IMR-90 (cell line): Measurements from ENCODE around the gene MTRF1L. TPM values are rescaled to one million over a fixed set of nuclear protein-coding genes. Genes with fewer than 3 reads are reported as not detected.

ENCODE experiments used
- ATAC-seq: fragments of 200-7000 bp; cut with Tn5 transposase; 2 replicates; pipeline ENCODE4 v1.9.1; 2020; ENCODE audit warnings: low read depth, mild to moderate bottlenecking, moderate library complexity
- BruUV-seq: library from RNA; stranded (reverse); fragments of 400-500 nt; replicated peaks from 2 replicates; lab custom pipeline; 2021; lab: Mats Ljungman, UMichigan
- CTCF ChIA-PET: fragments of 300-600 bp; formaldehyde crosslinking; extraction: SDS; loops from one replicate; lab custom pipeline; 2021; ENCODE audit warnings: antibody characterized with exemption; lab: Yijun Ruan, JAX
- POLR2A ChIA-PET: fragments of 300-600 bp; sonication (Branson Sonifier 250); formaldehyde crosslinking; loops from one replicate; lab custom pipeline; 2022; ENCODE audit warnings: antibody characterized with exemption; ENCODE audit not compliant: unreplicated experiment; lab: Charles Lee
- DNase-seq: peaks from one replicate; pipeline ENCODE4 v3.0.0; 2013
- H2AFZ ChIP-seq: replicated peaks from 2 replicates; pipeline ENCODE3; 2013; ENCODE audit warnings: low read length, mild to moderate bottlenecking; ENCODE audit not compliant: poor library complexity
- H2AK5ac ChIP-seq: 2 replicates; pipeline ENCODE4 v1.6.1; 2013; ENCODE audit warnings: low read depth, low read length, inconsistent platforms
- H2AK9ac ChIP-seq: replicated peaks from 2 replicates; pipeline ENCODE3; 2013; ENCODE audit warnings: mild to moderate bottlenecking, low read depth, low read length, moderate library complexity; ENCODE audit not compliant: poor library complexity
- H2BK120ac ChIP-seq: 2 replicates; pipeline ENCODE4 v1.6.1; 2013; ENCODE audit warnings: low read depth, low read length, inconsistent platforms
- H2BK15ac ChIP-seq: 3 replicates; pipeline ENCODE4 v1.6.1; 2013; ENCODE audit warnings: low read depth, low read length, inconsistent platforms
- H2BK20ac ChIP-seq: 2 replicates; pipeline ENCODE4 v1.6.1; 2013; ENCODE audit warnings: low read depth, mild to moderate bottlenecking, inconsistent platforms, low read length, moderate library complexity
- H2BK5ac ChIP-seq: 2 replicates; pipeline ENCODE4 v1.6.1; 2013; ENCODE audit warnings: mild to moderate bottlenecking, low read depth, low read length, inconsistent platforms; ENCODE audit not compliant: poor library complexity, severe bottlenecking
- H3K14ac ChIP-seq: replicated peaks from 2 replicates; pipeline ENCODE4 v1.6.1; 2013; ENCODE audit warnings: low read depth, low read length, inconsistent platforms
- H3K18ac ChIP-seq: 2 replicates; pipeline ENCODE4 v1.6.1; 2013; ENCODE audit warnings: low read depth, low read length, control low read depth
- H3K23ac ChIP-seq: 2 replicates; pipeline ENCODE4 v1.6.1; 2013; ENCODE audit warnings: low read depth, low read length, inconsistent platforms
- H3K27ac ChIP-seq: 2 replicates; pipeline ENCODE4 v1.5.1; 2013; ENCODE audit warnings: mild to moderate bottlenecking, control low read depth, low read length; ENCODE audit not compliant: insufficient read depth
- H3K27me3 ChIP-seq: 2 replicates; pipeline ENCODE4 v1.6.1; 2013; ENCODE audit warnings: low read length; ENCODE audit not compliant: control insufficient read depth, insufficient read depth
- H3K36me3 ChIP-seq: 2 replicates; pipeline ENCODE4 v1.6.1; 2013; ENCODE audit warnings: low read length, mixed read lengths; ENCODE audit not compliant: control insufficient read depth, insufficient read depth
- H3K4ac ChIP-seq: 2 replicates; pipeline ENCODE4 v1.6.1; 2013; ENCODE audit warnings: low read depth, low read length, inconsistent platforms
- H3K4me1 ChIP-seq: 2 replicates; pipeline ENCODE4 v1.6.1; 2013; ENCODE audit warnings: low read length, mixed read lengths; ENCODE audit not compliant: control insufficient read depth, insufficient read depth
- H3K4me2 ChIP-seq: 2 replicates; pipeline ENCODE4 v1.6.1; 2013; ENCODE audit warnings: low read depth, mild to moderate bottlenecking, control low read depth, low read length, moderate library complexity
- H3K4me3 ChIP-seq: 2 replicates; pipeline ENCODE4 v1.5.1; 2013; ENCODE audit warnings: low read depth, mild to moderate bottlenecking, control low read depth, low read length, moderate library complexity; ENCODE audit not compliant: insufficient read depth
- H3K56ac ChIP-seq: 2 replicates; pipeline ENCODE4 v1.6.1; 2013; ENCODE audit warnings: low read length, inconsistent platforms; ENCODE audit not compliant: insufficient read depth; ENCODE audit errors: extremely low read depth
- H3K79me1 ChIP-seq, 2 experiments: 2 replicates each; pipeline ENCODE4 v1.6.1; 2013; ENCODE audit warnings: low read length in 2 of 2, inconsistent platforms in 1 of 2, low read depth in 1 of 2
- H3K9ac ChIP-seq: 2 replicates; pipeline ENCODE4 v1.6.1; 2013; ENCODE audit warnings: low read depth, low read length, control low read depth
- H3K9me1 ChIP-seq: 2 replicates; pipeline ENCODE4 v1.6.1; 2013; ENCODE audit warnings: low read length, inconsistent platforms; ENCODE audit not compliant: insufficient read depth
- H3K9me3 ChIP-seq: 2 replicates; pipeline ENCODE4 v1.6.1; 2013; ENCODE audit warnings: low read length; ENCODE audit not compliant: control insufficient read depth, insufficient read depth
- H4K20me1 ChIP-seq: 2 replicates; pipeline ENCODE4 v1.6.1; 2013; ENCODE audit warnings: low read length, inconsistent platforms; ENCODE audit not compliant: insufficient read depth
- H4K5ac ChIP-seq: 2 replicates; pipeline ENCODE4 v1.6.1; 2013; ENCODE audit warnings: mild to moderate bottlenecking, low read depth, low read length, control low read depth
- H4K8ac ChIP-seq, 2 experiments: 2 replicates each; pipeline ENCODE4 v1.6.1; 2013; ENCODE audit warnings: low read depth in 2 of 2, low read length in 2 of 2, control low read depth in 1 of 2, inconsistent platforms in 1 of 2
- H4K91ac ChIP-seq: 2 replicates; pipeline ENCODE4 v1.6.1; 2013; ENCODE audit warnings: low read depth, low read length, inconsistent platforms; ENCODE audit not compliant: insufficient read depth
- CEBPB ChIP-seq: IDR thresholded peaks from 2 replicates; pipeline ENCODE4 v1.6.1; 2012; ENCODE audit warnings: low read depth, low read length, improper control_type of control experiment
- ELK1 ChIP-seq: fragments of 150-350 bp; IDR thresholded peaks from 2 replicates; pipeline ENCODE4 v1.6.1; 2016; ENCODE audit warnings: low read depth, mild to moderate bottlenecking, low read length, moderate library complexity, borderline replicate concordance
- FOS ChIP-seq: fragments of 150-350 bp; IDR thresholded peaks from 2 replicates; pipeline ENCODE4 v1.6.1; 2016; ENCODE audit warnings: low read depth, low read length
- MAZ ChIP-seq: IDR thresholded peaks from 2 replicates; pipeline ENCODE4 v1.6.1; 2012; ENCODE audit warnings: low read depth, mild to moderate bottlenecking, low read length, improper control_type of control experiment, moderate library complexity, borderline replicate concordance
- NFE2L2 ChIP-seq: fragments of 150-350 bp; IDR thresholded peaks from 2 replicates; pipeline ENCODE4 v1.6.1; 2016; ENCODE audit warnings: low read depth, mild to moderate bottlenecking, low read length
- POLR2A ChIP-seq: IDR thresholded peaks from 2 replicates; pipeline ENCODE4 v1.6.1; 2012; ENCODE audit warnings: mild to moderate bottlenecking, low read depth, low read length
- RFX5 ChIP-seq: IDR thresholded peaks from 2 replicates; pipeline ENCODE4 v1.8.0; 2012; ENCODE audit warnings: low read depth, mild to moderate bottlenecking, low read length, moderate library complexity
- whole genome bisulfite sequencing, 2 experiments: methylation state at CpG; one replicate each; pipeline versions ENCODE4 v1.1.5 to v1.1.7; 2013; ENCODE audit warnings: missing lambda C conversion rate in 2 of 2; ENCODE audit not compliant: insufficient read length in 1 of 2; ENCODE audit errors: extremely low coverage in 2 of 2; 5-methylcytosine and 5-hydroxymethylcytosine counted together
- dilution Hi-C: fragments of 300-500 bp; cut with HindIII; formaldehyde crosslinking; loops from one replicate; pipeline ENCODE4 v1.14.3; 2018; ENCODE audit warnings: low sequenced_read_pairs; ENCODE audit not compliant: unreplicated experiment
- in situ Hi-C: fragments of 300-500 bp; cut with MboI; formaldehyde crosslinking; loops from 3 replicates; pipeline ENCODE4 v1.14.3; 2019; ENCODE audit warnings: low sequenced_read_pairs, inconsistent platforms, mixed read lengths
- intact Hi-C: fragments of 100-400 bp; cut with micrococcal nuclease; formaldehyde crosslinking; loops from 2 replicates; pipeline ENCODE4 v1.10.0; 2022
- polyA plus RNA-seq, 3 experiments: library from polyadenylated mRNA; depleted of rRNA; stranded (reverse); fragments of >200 nt; gene quantifications; 2 replicates each; pipeline ENCODE4 v1.2.3, GENCODE V29; 2012; ENCODE audit warnings: low replicate concordance in 1 of 3
- total RNA-seq: library from RNA; depleted of rRNA; stranded (reverse); fragments of >200 nt; gene quantifications from 2 replicates; pipeline ENCODE4 v1.2.3, GENCODE V29; 2012
- TF ChIP-seq, protein P1 (sequence below): fragments of 150-350 bp; IDR thresholded peaks from 2 replicates; pipeline ENCODE4 v1.6.1; 2017; ENCODE audit warnings: mild to moderate bottlenecking, antibody characterized with exemption, low read length, low read depth

MTRF1L gene
- total and polyA plus RNA-seq, 2 of the 4 experiments (the other 2 are of a cell fraction), result 6.9 to 11.1 TPM

GRCh38 chr6:153032255-153032882 is 29.9 kb upstream of the MTRF1L start (continued):
- TF ChIP-seq ELK1, result no peak

GRCh38 chr6:153031335-153031955 is 28.9 kb upstream of the MTRF1L start:
- H3K9ac ChIP-seq, result no peak overlapping the region
- peaks cover 1% of the 10 kb centered on the region; the same call in 1 of the 2 replicates for H3K36me3 ChIP-seq
- TF ChIP-seq CEBPB, result peak; percentile 83
- no peak for TF ChIP-seq NFE2L2
- no peak for TF ChIP-seq FOS
- no peak for TF ChIP-seq MAZ
- TF ChIP-seq RFX5, result no peak
- TF ChIP-seq POLR2A, result no peak
- TF ChIP-seq, protein P1, sequence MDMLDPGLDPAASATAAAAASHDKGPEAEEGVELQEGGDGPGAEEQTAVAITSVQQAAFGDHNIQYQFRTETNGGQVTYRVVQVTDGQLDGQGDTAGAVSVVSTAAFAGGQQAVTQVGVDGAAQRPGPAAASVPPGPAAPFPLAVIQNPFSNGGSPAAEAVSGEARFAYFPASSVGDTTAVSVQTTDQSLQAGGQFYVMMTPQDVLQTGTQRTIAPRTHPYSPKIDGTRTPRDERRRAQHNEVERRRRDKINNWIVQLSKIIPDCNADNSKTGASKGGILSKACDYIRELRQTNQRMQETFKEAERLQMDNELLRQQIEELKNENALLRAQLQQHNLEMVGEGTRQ, result no peak
- peak overlapping the region; percentile 41; the same call in 1 of the 2 replicates for H2BK120ac ChIP-seq
- H3K4me2 ChIP-seq, result peak overlapping the region; percentile 77
- no peaks in the 10 kb centered on the region for H3K9me1 ChIP-seq
- intact Hi-C loops (loop anchor here (5.0 to 10.0 kb wide), 2 partner anchors 201 to 1123 kb away; no protein-coding TSS in a partner anchor), in situ Hi-C loops (loop anchor here (25.0 kb wide), 2 partner anchors 481 to 1131 kb away; no protein-coding TSS in a partner anchor), dilution Hi-C loops (no loop called here)
- H4K8ac ChIP-seq, result no peak overlapping the region
- BruUV-seq, result no TSS peak
- H2BK5ac ChIP-seq, result peak overlapping the region; percentile 64
- H4K20me1 ChIP-seq, result no peaks in the 10 kb centered on the region
- no peak overlapping the region for H4K91ac ChIP-seq
- H3K27ac ChIP-seq, result peak overlapping the region; percentile 81; the same call in 1 of the 2 replicates
- peak overlapping the region; percentile 64; the same call in 1 of the 2 replicates for H3K18ac ChIP-seq
- 0 out of 2 replicates have a peak overlapping the region, but pooled peaks have one; percentile 44 for H3K23ac ChIP-seq
- peaks cover 9% of the 10 kb centered on the region for H3K4me1 ChIP-seq
- 0 out of 2 replicates have a peak overlapping the region, but pooled peaks have one; percentile 23 for H3K4ac ChIP-seq
- H4K5ac ChIP-seq, result peak overlapping the region; percentile 75; the same call in 1 of the 2 replicates
- peak; percentile 84 for ATAC-seq
- CTCF ChIA-PET, result interaction anchor here (0.6 to 1.8 kb wide), 5 partner anchors 18 to 1058 kb away, joined by 3 read pairs; no protein-coding TSS in a partner anchor
- H3K4me3 ChIP-seq, result no peak overlapping the region
- H2BK20ac ChIP-seq, result peak overlapping the region; percentile 52; the same call in 1 of the 2 replicates
- H2BK15ac ChIP-seq, result no peak overlapping the region
- H2AFZ ChIP-seq, result no peak overlapping the region
- no peak overlapping the region for H3K14ac ChIP-seq
- H3K27me3 ChIP-seq, result no peaks in the 10 kb centered on the region
- POLR2A ChIA-PET, result no interaction called here
- no CpG with 5 or more reads among the region's 1 CpG for WGBS, 2 experiments
- H2AK5ac ChIP-seq, result peak overlapping the region; percentile 44; the same call in 1 of the 2 replicates
- H3K79me1 ChIP-seq, result no peaks in the 10 kb centered on the region; a peak in 1 of 4 replicates
- H3K56ac ChIP-seq, result no peak overlapping the region
- DNase-seq, result peak; percentile 64
- H2AK9ac ChIP-seq, result no peak overlapping the region
- no peaks in the 10 kb centered on the region for H3K9me3 ChIP-seq
